ENCODE data around the gene RYR1. TPM values are rescaled to one million over a fixed set of nuclear protein-coding genes. Genes with fewer than 3 reads are reported as not detected.

RYR1 gene
- total and polyA plus RNA-seq, 2 of the 13 experiments (the other 11 are each of a cell fraction or from before 2014, with no cell fraction given) = 0.03 TPM; not detected in 1

DNA sequence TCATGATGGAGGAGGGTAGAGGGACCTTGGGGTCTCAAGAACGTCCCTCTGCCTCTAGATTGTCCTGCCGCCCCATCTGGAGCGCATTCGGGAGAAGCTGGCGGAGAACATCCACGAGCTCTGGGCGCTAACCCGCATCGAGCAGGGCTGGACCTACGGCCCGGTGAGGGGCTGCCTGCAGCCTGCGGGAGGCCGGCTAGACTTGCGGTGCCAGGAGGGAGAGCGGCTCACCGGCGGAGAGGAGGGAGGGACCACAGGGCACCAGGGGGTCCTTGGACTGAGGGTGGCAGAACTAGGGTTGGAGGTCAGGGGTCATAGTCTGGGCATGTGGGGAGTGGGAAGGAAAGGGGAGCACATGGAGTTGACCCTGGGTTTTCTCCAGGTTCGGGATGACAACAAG is 29.9 kb downstream of the RYR1 start:
- Histone ChIP-seq H3K79me2 (ENCODE audit: insufficient read depth, low read length) (no peaks in the 10 kb centered on the region), H2AFZ (ENCODE audit: low read length) (no peak overlapping the region), H3K27me3 (ENCODE audit: control insufficient read depth in 1 of 2, insufficient read depth in 2 of 2, low read length in 2 of 2) (peaks cover 0 to 6% of the 10 kb centered on the region in 2 experiments; a peak in 1 of 5 replicates), H3K27ac (ENCODE audit: extremely low read length, insufficient read depth, low read length) (no peak overlapping the region), H3K36me3 (replicated peaks in 1 of 2; ENCODE audit: control insufficient read depth in 1 of 2, insufficient read depth in 2 of 2, low read length in 2 of 2) (no peaks in the 10 kb centered on the region), H3K4me1 (ENCODE audit: insufficient read depth, low read length) (no peaks in the 10 kb centered on the region), H3K9ac (ENCODE audit: insufficient read depth, low read depth, low read length) (no peak overlapping the region), H3K4me3 (replicated peaks in 1 of 3; ENCODE audit: insufficient read depth in 1 of 3, low read depth in 2 of 3, low read length in 3 of 3) (no peak overlapping the region), H3K4me2 (ENCODE audit: low read depth, low read length) (no peak overlapping the region), H4K20me1 (ENCODE audit: insufficient read depth, low read length) (no peaks in the 10 kb centered on the region), H3K9me3 (ENCODE audit: low read length) (no peaks in the 10 kb centered on the region)
- FAIRE-seq (no peak), ATAC-seq (no peak), DNase-seq (ENCODE audit: low spot score) (no peak)
- 61% methylated on average over 18 of the region's 18 CpGs for WGBS (ENCODE audit: low lambda C conversion rate)
- intact Hi-C loops (cut with micrococcal nuclease; ENCODE audit: unreplicated experiment) = no loop called here
- ChIA-PET CTCF (ENCODE audit: low intra/inter-chr PET ratio, low total read pairs) (no interaction called here), POLR2A (no interaction called here)
- TF ChIP-seq, protein P1, sequence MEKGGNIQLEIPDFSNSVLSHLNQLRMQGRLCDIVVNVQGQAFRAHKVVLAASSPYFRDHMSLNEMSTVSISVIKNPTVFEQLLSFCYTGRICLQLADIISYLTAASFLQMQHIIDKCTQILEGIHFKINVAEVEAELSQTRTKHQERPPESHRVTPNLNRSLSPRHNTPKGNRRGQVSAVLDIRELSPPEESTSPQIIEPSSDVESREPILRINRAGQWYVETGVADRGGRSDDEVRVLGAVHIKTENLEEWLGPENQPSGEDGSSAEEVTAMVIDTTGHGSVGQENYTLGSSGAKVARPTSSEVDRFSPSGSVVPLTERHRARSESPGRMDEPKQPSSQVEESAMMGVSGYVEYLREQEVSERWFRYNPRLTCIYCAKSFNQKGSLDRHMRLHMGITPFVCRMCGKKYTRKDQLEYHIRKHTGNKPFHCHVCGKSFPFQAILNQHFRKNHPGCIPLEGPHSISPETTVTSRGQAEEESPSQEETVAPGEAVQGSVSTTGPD (CRISPR knock-in tag; IDR thresholded peaks at IDR 0.05) = no peak
- TF ChIP-seq ZNF570 (CRISPR knock-in tag; IDR thresholded peaks at IDR 0.05; ENCODE audit: borderline replicate concordance) (no peak), ZNF839 (CRISPR knock-in tag; IDR thresholded peaks at IDR 0.05; ENCODE audit: borderline replicate concordance) (no peak), RARG (CRISPR knock-in tag; IDR thresholded peaks at IDR 0.05; ENCODE audit: low read depth) (no peak), RXRA (CRISPR knock-in tag; IDR thresholded peaks at IDR 0.05) (no peak), ZNF7 (CRISPR knock-in tag; IDR thresholded peaks at IDR 0.05) (no peak)
- TF ChIP-seq, protein P2, sequence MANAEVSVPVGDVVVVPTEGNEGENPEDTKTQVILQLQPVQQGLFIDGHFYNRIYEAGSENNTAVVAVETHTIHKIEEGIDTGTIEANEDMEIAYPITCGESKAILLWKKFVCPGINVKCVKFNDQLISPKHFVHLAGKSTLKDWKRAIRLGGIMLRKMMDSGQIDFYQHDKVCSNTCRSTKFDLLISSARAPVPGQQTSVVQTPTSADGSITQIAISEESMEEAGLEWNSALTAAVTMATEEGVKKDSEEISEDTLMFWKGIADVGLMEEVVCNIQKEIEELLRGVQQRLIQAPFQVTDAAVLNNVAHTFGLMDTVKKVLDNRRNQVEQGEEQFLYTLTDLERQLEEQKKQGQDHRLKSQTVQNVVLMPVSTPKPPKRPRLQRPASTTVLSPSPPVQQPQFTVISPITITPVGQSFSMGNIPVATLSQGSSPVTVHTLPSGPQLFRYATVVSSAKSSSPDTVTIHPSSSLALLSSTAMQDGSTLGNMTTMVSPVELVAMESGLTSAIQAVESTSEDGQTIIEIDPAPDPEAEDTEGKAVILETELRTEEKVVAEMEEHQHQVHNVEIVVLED (CRISPR knock-in tag; IDR thresholded peaks at IDR 0.05; ENCODE audit: borderline replicate concordance) = no peak
- in situ Hi-C loops (cut with HindIII; ENCODE audit: extremely low pct_ligation_motif_present, low pct_unique_long_range_greater_than_20kb) = no loop called here
- no TSS peak for BruUV-seq (replicated peaks)
